Endothelial cell of umbilical vein (primary cell): ENCODE data around the gene CAMK2B. TPM values are rescaled to one million over a fixed set of nuclear protein-coding genes. Genes with fewer than 3 reads are reported as not detected.

Experiments
- BruUV-seq: library from RNA; stranded (reverse); fragments of 400-500 nt; replicated peaks from 2 replicates; lab custom pipeline; 2021; lab: Mats Ljungman, UMichigan
- CTCF ChIA-PET: fragments of 300-600, 350-600 bp; sonication (Branson Sonifier 250); formaldehyde crosslinking; loops from one replicate; lab custom pipeline; 2021; ENCODE audit warnings: antibody characterized with exemption, inconsistent platforms; lab: Charles Lee
- POLR2A ChIA-PET: fragments of 300-600, 350-600 bp; sonication (Branson Sonifier 250); formaldehyde crosslinking; loops from one replicate; lab custom pipeline; 2021; ENCODE audit warnings: antibody characterized with exemption, inconsistent platforms; lab: Charles Lee
- DNase-seq: peaks from one replicate; pipeline ENCODE4 v3.0.0-alpha.2; 2011; ENCODE audit warnings: low read depth, low spot score
- FAIRE-seq: peaks from 2 replicates; lab custom pipeline; 2011; peaks lifted over from hg19 to GRCh38; lab: Jason Lieb, UNC
- H2AFZ ChIP-seq: 2 replicates; pipeline ENCODE4 v1.6.0; 2012; ENCODE audit warnings: low read depth, low read length, control low read depth, inconsistent platforms
- H3K27ac ChIP-seq: 2 replicates; pipeline ENCODE4 v1.5.1; 2011; ENCODE audit warnings: low read depth, mild to moderate bottlenecking, control low read depth, low read length, moderate library complexity; ENCODE audit not compliant: insufficient read depth
- H3K27me3 ChIP-seq, 2 experiments: 2 replicates each; pipeline versions ENCODE4 v1.6.0 to v1.6.1; 2011; ENCODE audit warnings: low read length in 2 of 2, mixed read lengths in 1 of 2; ENCODE audit not compliant: control insufficient read depth in 2 of 2, insufficient read depth in 2 of 2
- H3K36me3 ChIP-seq, 2 experiments: 2 replicates in 1 of 2; 3 replicates in 1 of 2; pipeline ENCODE4 v1.5.1; 2011; ENCODE audit warnings: low read length in 2 of 2, mild to moderate bottlenecking in 1 of 2, moderate library complexity in 1 of 2; ENCODE audit not compliant: control insufficient read depth in 2 of 2, insufficient read depth in 2 of 2; ENCODE audit errors: extremely low read depth in 1 of 2
- H3K4me1 ChIP-seq: 3 replicates; pipeline ENCODE4 v1.5.1; 2011; ENCODE audit warnings: mild to moderate bottlenecking, low read length; ENCODE audit not compliant: control insufficient read depth, insufficient read depth; ENCODE audit errors: extremely low read depth
- H3K4me2 ChIP-seq: 2 replicates; pipeline ENCODE4 v1.6.1; 2011; ENCODE audit warnings: low read length, control low read depth, mixed read lengths; ENCODE audit not compliant: insufficient read depth
- H3K4me3 ChIP-seq, 3 experiments: fragments of 200-600 bp in 1 of 3; sonication (generic), shearing (Covaris generic) in 1 of 3; replicated peaks in 1 of 3; 2 replicates each; pipeline ENCODE4 v1.5.1; 2011 to 2016; ENCODE audit warnings: control low read depth in 3 of 3, low read length in 3 of 3, mild to moderate bottlenecking in 2 of 3, inconsistent platforms in 1 of 3, low read depth in 1 of 3, moderate library complexity in 1 of 3; ENCODE audit not compliant: insufficient read depth in 1 of 3
- H3K79me2 ChIP-seq: 2 replicates; pipeline ENCODE4 v1.6.0; 2012; ENCODE audit warnings: low read length, inconsistent platforms; ENCODE audit not compliant: control insufficient read depth, insufficient read depth
- H3K9ac ChIP-seq: replicated peaks from 2 replicates; pipeline ENCODE3; 2011; ENCODE audit warnings: low read length, control low read depth; ENCODE audit not compliant: insufficient read depth; ENCODE audit errors: extremely low read depth
- H3K9me1 ChIP-seq: replicated peaks from 3 replicates; pipeline ENCODE4 v1.6.0; 2011; ENCODE audit warnings: mild to moderate bottlenecking, low read length; ENCODE audit not compliant: control insufficient read depth, insufficient read depth; ENCODE audit errors: extremely low read depth
- H3K9me3 ChIP-seq: replicated peaks from 2 replicates; pipeline ENCODE4 v1.5.1; 2012; ENCODE audit warnings: low read length, inconsistent platforms; ENCODE audit not compliant: control insufficient read depth, insufficient read depth
- H4K20me1 ChIP-seq: replicated peaks from 2 replicates; pipeline ENCODE3; 2011; ENCODE audit warnings: mild to moderate bottlenecking, low read length; ENCODE audit not compliant: control insufficient read depth, insufficient read depth; ENCODE audit errors: extremely low read depth
- EZH2 ChIP-seq: IDR thresholded peaks from 2 replicates; pipeline ENCODE4 v1.6.1; 2012; ENCODE audit warnings: borderline replicate concordance, low read depth, mild to moderate bottlenecking, moderate library complexity, low read length, inconsistent platforms; ENCODE audit not compliant: severe bottlenecking
- FOS ChIP-seq: IDR thresholded peaks from 2 replicates; pipeline ENCODE4 v1.6.1; 2011; ENCODE audit warnings: mild to moderate bottlenecking, low read length, moderate library complexity, borderline replicate concordance; ENCODE audit not compliant: insufficient read depth
- GATA2 ChIP-seq: IDR thresholded peaks from 2 replicates; pipeline ENCODE4 v1.7.0; 2011; ENCODE audit warnings: low read depth, mild to moderate bottlenecking, moderate library complexity, mixed read lengths, low read length; ENCODE audit not compliant: insufficient read length, insufficient read depth
- JUN ChIP-seq: IDR thresholded peaks from 2 replicates; pipeline ENCODE4 v1.6.1; 2011; ENCODE audit warnings: borderline replicate concordance, low read depth; ENCODE audit not compliant: insufficient read length, insufficient read depth
- MAX ChIP-seq: IDR thresholded peaks from 2 replicates; pipeline ENCODE4 v1.6.1; 2011; ENCODE audit not compliant: insufficient read depth, insufficient read length
- MYC ChIP-seq: IDR thresholded peaks from one replicate; pipeline ENCODE4 v1.6.1; 2011; ENCODE audit warnings: mild to moderate bottlenecking, low read depth, low read length
- POLR2A ChIP-seq: IDR thresholded peaks from 2 replicates; pipeline ENCODE4 v1.6.1; 2012; ENCODE audit warnings: low read depth, mild to moderate bottlenecking, control low read depth, low read length
- POLR2AphosphoS5 ChIP-seq: IDR thresholded peaks from 2 replicates; pipeline ENCODE4 v1.6.1; 2012; ENCODE audit warnings: low read depth, mild to moderate bottlenecking, control low read depth, low read length, moderate library complexity; ENCODE audit not compliant: insufficient read depth
- dilution Hi-C: fragments of 300-500 bp; cut with MboI; formaldehyde crosslinking; loops from one replicate; pipeline ENCODE4 v1.15.0; 2019; ENCODE audit warnings: low sequenced_read_pairs; ENCODE audit not compliant: extremely low pct_ligation_motif_present
- intact Hi-C: fragments of 100-400 bp; cut with micrococcal nuclease; formaldehyde crosslinking; loops from one replicate; pipeline ENCODE4 v1.10.0; 2022
- polyA plus RNA-seq, 4 experiments: library from polyadenylated mRNA; depleted of rRNA in 3 of 4; stranded (reverse) in 3 of 4; unstranded in 1 of 4; fragments of >200 nt; gene quantifications; 2 replicates each; pipeline versions ENCODE4 v1.2.1 to v1.2.3, GENCODE V29; 2011 to 2012; ENCODE audit warnings: missing spikeins in 1 of 4
- total RNA-seq: library from RNA; stranded (reverse); gene quantifications from 2 replicates; pipeline ENCODE4 v1.2.3, GENCODE V29; 2021
- TF ChIP-seq, protein P1 (sequence below), 2 donors: IDR thresholded peaks; 1 replicate in 1 of 2; 2 replicates in 1 of 2; pipeline ENCODE4 v1.5.1; 2011; ENCODE audit warnings: low read length in 2 of 2, mild to moderate bottlenecking in 2 of 2, moderate library complexity in 2 of 2, control low read depth in 1 of 2, inconsistent platforms in 1 of 2, low read depth in 1 of 2; ENCODE audit not compliant: insufficient read depth in 1 of 2; ENCODE audit errors: extremely low read depth in 1 of 2

The CAMK2B gene
- total and polyA plus RNA-seq, 2 donors (not counting 3 experiments of a cell fraction or from before 2014, with no cell fraction given): 0.57 to 1.6 TPM

DNA sequence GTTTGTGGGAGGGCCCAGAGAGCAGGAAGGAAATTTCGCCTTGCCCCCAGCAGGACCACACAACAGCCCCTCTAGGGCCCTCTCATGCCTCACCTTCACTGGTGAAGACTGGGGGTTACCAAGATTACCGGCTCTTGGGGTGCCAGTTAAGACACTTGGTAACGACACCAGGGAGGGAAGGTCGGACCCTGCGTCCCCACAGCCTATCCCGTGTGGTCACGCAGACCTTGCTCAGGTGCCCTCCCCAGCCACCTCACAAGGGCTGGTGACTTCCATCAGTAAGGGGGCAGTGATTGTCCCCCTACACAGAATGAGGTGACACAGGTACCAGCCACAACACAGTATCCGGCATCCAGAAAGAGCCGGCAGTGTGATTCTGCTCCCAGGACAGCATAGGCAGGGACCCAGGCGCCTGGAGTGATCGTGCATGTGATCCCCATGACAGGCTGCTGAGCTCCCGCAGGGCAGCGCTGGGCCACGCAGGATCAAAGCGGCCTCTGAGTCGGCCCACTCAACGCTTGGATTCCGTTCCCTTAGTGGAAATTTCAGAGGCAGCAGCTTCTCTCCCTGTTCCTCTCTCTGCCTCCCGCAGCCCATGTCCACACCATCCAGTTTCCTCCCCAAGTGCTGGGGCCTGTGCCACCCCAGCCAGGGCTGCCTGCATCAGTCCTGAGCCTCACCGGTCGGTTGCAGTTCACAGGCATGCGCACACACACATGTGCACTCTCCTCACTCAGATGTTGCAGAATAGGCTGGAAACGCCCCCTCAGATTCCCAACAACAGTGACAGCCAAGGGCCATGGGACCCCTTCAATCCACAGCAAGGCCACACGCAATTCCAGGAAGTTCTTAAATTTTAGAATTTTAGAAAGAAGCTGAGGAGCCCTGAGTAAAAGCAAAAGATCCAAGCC, 35.8 kb downstream of the CAMK2B start:
- DNase-seq: no peak
- no peaks in the 10 kb centered on the region for H3K79me2 ChIP-seq
- no peak overlapping the region for H3K27ac ChIP-seq
- ChIA-PET CTCF (interaction anchor here (1.3 kb wide), 1 partner anchor 18 kb away, joined by 3 read pairs; no protein-coding TSS in a partner anchor), POLR2A (no interaction called here)
- no peaks in the 10 kb centered on the region for H3K36me3 ChIP-seq
- TF ChIP-seq POLR2AphosphoS5 (no peak), POLR2A (no peak), GATA2 (no peak), MAX (no peak), EZH2 (no peak), FOS (no peak), JUN (no peak), MYC (no peak)
- TF ChIP-seq, protein P1, sequence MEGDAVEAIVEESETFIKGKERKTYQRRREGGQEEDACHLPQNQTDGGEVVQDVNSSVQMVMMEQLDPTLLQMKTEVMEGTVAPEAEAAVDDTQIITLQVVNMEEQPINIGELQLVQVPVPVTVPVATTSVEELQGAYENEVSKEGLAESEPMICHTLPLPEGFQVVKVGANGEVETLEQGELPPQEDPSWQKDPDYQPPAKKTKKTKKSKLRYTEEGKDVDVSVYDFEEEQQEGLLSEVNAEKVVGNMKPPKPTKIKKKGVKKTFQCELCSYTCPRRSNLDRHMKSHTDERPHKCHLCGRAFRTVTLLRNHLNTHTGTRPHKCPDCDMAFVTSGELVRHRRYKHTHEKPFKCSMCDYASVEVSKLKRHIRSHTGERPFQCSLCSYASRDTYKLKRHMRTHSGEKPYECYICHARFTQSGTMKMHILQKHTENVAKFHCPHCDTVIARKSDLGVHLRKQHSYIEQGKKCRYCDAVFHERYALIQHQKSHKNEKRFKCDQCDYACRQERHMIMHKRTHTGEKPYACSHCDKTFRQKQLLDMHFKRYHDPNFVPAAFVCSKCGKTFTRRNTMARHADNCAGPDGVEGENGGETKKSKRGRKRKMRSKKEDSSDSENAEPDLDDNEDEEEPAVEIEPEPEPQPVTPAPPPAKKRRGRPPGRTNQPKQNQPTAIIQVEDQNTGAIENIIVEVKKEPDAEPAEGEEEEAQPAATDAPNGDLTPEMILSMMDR (IDR thresholded peaks at IDR 0.05; ENCODE audit: extremely low read depth in 1 of 2, insufficient read depth in 1 of 2, low read depth in 1 of 2, low read length in 2 of 2): no peak
- FAIRE-seq: no peak
- intact Hi-C loops: no loop called here
- H3K9ac ChIP-seq: no peak overlapping the region
- dilution Hi-C loops: no loop called here
- no peak overlapping the region for H2AFZ ChIP-seq
- BruUV-seq: no TSS peak
- no peak overlapping the region for H3K4me3 ChIP-seq
- H3K9me3 ChIP-seq: no peaks in the 10 kb centered on the region
- H3K4me2 ChIP-seq: no peak overlapping the region
- H4K20me1 ChIP-seq: no peaks in the 10 kb centered on the region
- H3K4me1 ChIP-seq: peaks cover 14% of the 10 kb centered on the region
- H3K9me1 ChIP-seq: no peaks in the 10 kb centered on the region
- H3K27me3 ChIP-seq: no peaks in the 10 kb centered on the region
